Thoracic aorta (tissue), 2 donors: Measurements from ENCODE around the gene METTL5. TPM values are rescaled to one million over a fixed set of nuclear protein-coding genes. Genes with fewer than 3 reads are reported as not detected.

Experiments
- ATAC-seq: fragments of 150-250 bp; one replicate; pipeline ENCODE4 v1.8.0; 2017; ENCODE audit warnings: low read depth; ENCODE audit not compliant: insufficient number of reproducible peaks, low FRiP score
- DNase-seq: peaks from one replicate; pipeline ENCODE4 v3.0.0-alpha.2; 2020; ENCODE audit warnings: low spot score
- H3K27ac ChIP-seq, 2 donors: fragments of 200-600 bp; sonication (generic); 1 replicate in 1 of 2; 2 replicates in 1 of 2; pipeline ENCODE4 v1.5.1; 2016; ENCODE audit warnings: mild to moderate bottlenecking in 2 of 2, moderate library complexity in 2 of 2
- H3K27me3 ChIP-seq: fragments of 200-600 bp; sonication (generic); replicated peaks from 2 replicates; pipeline ENCODE4 v1.6.0; 2016; ENCODE audit warnings: mild to moderate bottlenecking; ENCODE audit not compliant: insufficient read depth
- H3K36me3 ChIP-seq: fragments of 200-600 bp; sonication (generic); one replicate; pipeline ENCODE4 v1.5.1; 2016
- H3K4me1 ChIP-seq, 2 donors: fragments of 200-600 bp; sonication (generic); 1 replicate in 1 of 2; 2 replicates in 1 of 2; pipeline versions ENCODE4 v1.5.1 to v1.6.0; 2016; ENCODE audit warnings: low read depth in 2 of 2, mild to moderate bottlenecking in 1 of 2; ENCODE audit not compliant: control insufficient read depth in 1 of 2
- H3K4me3 ChIP-seq: fragments of 200-600 bp; sonication (generic); 2 replicates; pipeline ENCODE4 v1.5.1; 2016; ENCODE audit warnings: mild to moderate bottlenecking
- H3K9me3 ChIP-seq: fragments of 200-600 bp; sonication (generic); 2 replicates; pipeline ENCODE4 v1.5.1; 2016
- CTCF ChIP-seq: fragments of 200-600 bp; sonication (generic); IDR thresholded peaks from one replicate; pipeline ENCODE4 v1.5.1; 2019; ENCODE audit warnings: antibody characterized with exemption
- total RNA-seq, 2 donors: library from RNA; depleted of rRNA; stranded (reverse); fragments of >200 nt; gene quantifications; one replicate each; pipeline versions ENCODE4 v1.1.0 to v1.2.3, GENCODE V29; 2016

The METTL5 gene
- total RNA-seq, 2 donors from 2014 or later, result 25.3 to 73.5 TPM

- H3K36me3 ChIP-seq, result no peaks in the 10 kb centered on the region
- H3K27me3 ChIP-seq, result no peaks in the 10 kb centered on the region
- TF ChIP-seq CTCF, result no peak
- H3K4me3 ChIP-seq, result no peak overlapping the region
- H3K9me3 ChIP-seq, result no peaks in the 10 kb centered on the region
- DNase-seq, result no peak
- no peak overlapping the region for H3K27ac ChIP-seq
- ATAC-seq, result no peak
- peaks cover 0 to 16% of the 10 kb centered on the region in 2 donors for H3K4me1 ChIP-seq
These were observed 53.1 kb downstream of the METTL5 start for GRCh38 chr2:169771612-169772011.

GRCh38 chr2:169771021-169771420 is 53.7 kb downstream of the METTL5 start:
- no peaks in the 10 kb centered on the region for H3K36me3 ChIP-seq
- no peaks in the 10 kb centered on the region for H3K27me3 ChIP-seq
- H3K27ac ChIP-seq, result no peak overlapping the region
- H3K4me1 ChIP-seq, result peaks cover 0 to 16% of the 10 kb centered on the region in 2 donors
- ATAC-seq (no peak), DNase-seq (no peak)
- H3K4me3 ChIP-seq, result no peak overlapping the region
- H3K9me3 ChIP-seq, result no peaks in the 10 kb centered on the region
- TF ChIP-seq CTCF, result no peak

GRCh38 chr2:169768262-169768995 is 56.3 kb downstream of the METTL5 start:
- DNase-seq, result no peak
- Histone ChIP-seq H3K36me3 (no peaks in the 10 kb centered on the region), H3K4me3 (peak overlapping the region; percentile 72), H3K27ac (no peak overlapping the region), H3K9me3 (no peaks in the 10 kb centered on the region), H3K4me1 (peaks cover 0 to 16% of the 10 kb centered on the region in 2 donors), H3K27me3 (no peaks in the 10 kb centered on the region)
- ATAC-seq, result no peak
- no peak for TF ChIP-seq CTCF

- peak; percentile 61 for TF ChIP-seq CTCF
- H3K4me3 ChIP-seq, result no peak overlapping the region
- H3K36me3 ChIP-seq, result no peaks in the 10 kb centered on the region
- no peaks in the 10 kb centered on the region for H3K27me3 ChIP-seq
- no peak overlapping the region for H3K27ac ChIP-seq
- H3K4me1 ChIP-seq, result peaks cover 0 to 16% of the 10 kb centered on the region in 2 donors
- ATAC-seq (no peak), DNase-seq (peak; percentile 35)
- no peaks in the 10 kb centered on the region for H3K9me3 ChIP-seq
These were observed 57.3 kb downstream of the METTL5 start for GRCh38 chr2:169767243-169767888.

GRCh38 chr2:169765523-169765922 is 59.2 kb downstream of the METTL5 start:
- DNase-seq (no peak), ATAC-seq (no peak)
- Histone ChIP-seq H3K36me3 (no peaks in the 10 kb centered on the region), H3K27ac (no peak overlapping the region), H3K9me3 (no peaks in the 10 kb centered on the region), H3K27me3 (no peaks in the 10 kb centered on the region), H3K4me1 (peaks cover 0 to 16% of the 10 kb centered on the region in 2 donors), H3K4me3 (no peak overlapping the region)
- no peak for TF ChIP-seq CTCF
